HepG2 (cell line): Measurements from ENCODE around the gene ASXL1. TPM values are rescaled to one million over a fixed set of nuclear protein-coding genes. Genes with fewer than 3 reads are reported as not detected.

Experiments used
- CERS6 ChIP-seq: sonication (generic); formaldehyde crosslinking; IDR thresholded peaks from 2 replicates; pipeline ENCODE4 v1.5.0; 2020; ENCODE audit warnings: missing genetic modification reagents
- CSRNP1 ChIP-seq: sonication (generic); formaldehyde crosslinking; IDR thresholded peaks from 2 replicates; pipeline ENCODE4 v1.8.1; 2023; ENCODE audit warnings: mild to moderate bottlenecking, missing genetic modification reagents
- CTCF ChIP-seq: sonication (generic); formaldehyde crosslinking; IDR thresholded peaks from 2 replicates; pipeline ENCODE4 v1.5.0; 2020; ENCODE audit warnings: mild to moderate bottlenecking, missing genetic modification reagents, moderate library complexity
- FOXA3 ChIP-seq: IDR thresholded peaks from 2 replicates; pipeline ENCODE4 v1.6.1; 2016; ENCODE audit warnings: missing genetic modification reagents, missing compliant biosample characterization
- FOXK1 ChIP-seq: sonication (generic); formaldehyde crosslinking; IDR thresholded peaks from 2 replicates; pipeline ENCODE4 v1.4.0; 2020; ENCODE audit warnings: low read depth, missing genetic modification reagents, borderline replicate concordance
- FOXP1 ChIP-seq, 2 experiments: fragments of 450-650 bp in 1 of 2; IDR thresholded peaks; 2 replicates each; pipeline ENCODE4 v1.6.1; 2017 to 2018; ENCODE audit warnings: antibody characterized with exemption in 1 of 2
- HDAC2 ChIP-seq: sonication (generic); formaldehyde crosslinking; IDR thresholded peaks from 2 replicates; pipeline ENCODE4 v1.4.0; 2020; ENCODE audit warnings: missing genetic modification reagents
- HNF1B ChIP-seq: sonication (generic); formaldehyde crosslinking; IDR thresholded peaks from 2 replicates; pipeline ENCODE4 v1.5.1; 2020; ENCODE audit warnings: mild to moderate bottlenecking, moderate library complexity, missing genetic modification reagents
- PHF21A ChIP-seq: sonication (generic); formaldehyde crosslinking; IDR thresholded peaks from 2 replicates; pipeline ENCODE4 v1.5.0; 2020; ENCODE audit warnings: mild to moderate bottlenecking, missing genetic modification reagents
- POGK ChIP-seq: sonication (generic); formaldehyde crosslinking; conservative IDR thresholded peaks from 2 replicates; pipeline ENCODE4 v1.8.0; 2022; ENCODE audit warnings: mild to moderate bottlenecking, moderate library complexity, missing genetic modification reagents
- RARA ChIP-seq: IDR thresholded peaks from 2 replicates; pipeline ENCODE4 v1.6.1; 2016; ENCODE audit warnings: missing genetic modification reagents, missing compliant biosample characterization
- RBM39 ChIP-seq: fragments of 200-400 bp; formaldehyde crosslinking; IDR thresholded peaks from one replicate; pipeline ENCODE4 v1.6.1; 2018; ENCODE audit warnings: antibody characterized with exemption, mild to moderate bottlenecking, low read depth, low read length; ENCODE audit not compliant: poor library complexity, severe bottlenecking
- SMC3 ChIP-seq: IDR thresholded peaks from 2 replicates; pipeline ENCODE4 v1.6.1; 2011; ENCODE audit warnings: low read length, improper control_type of control experiment
- SOX13 ChIP-seq, 3 experiments: fragments of 450-650 bp in 1 of 3; sonication (generic) in 1 of 3; formaldehyde crosslinking in 1 of 3; IDR thresholded peaks in 2 of 3; conservative IDR thresholded peaks in 1 of 3; 2 replicates each; pipeline versions ENCODE4 v1.5.0 to v1.6.1; 2016 to 2020; ENCODE audit warnings: antibody characterized with exemption in 1 of 3, mild to moderate bottlenecking in 1 of 3, missing compliant biosample characterization in 1 of 3, missing genetic modification reagents in 1 of 3, moderate library complexity in 1 of 3
- TCF7 ChIP-seq: sonication (generic); IDR thresholded peaks from 2 replicates; pipeline ENCODE4 v1.6.1; 2016; ENCODE audit warnings: antibody characterized with exemption, low read depth
- ZBTB25 ChIP-seq: IDR thresholded peaks from 2 replicates; pipeline ENCODE4 v1.6.1; 2018; ENCODE audit warnings: missing genetic modification reagents
- ZNF468 ChIP-seq: sonication (generic); formaldehyde crosslinking; IDR thresholded peaks from 2 replicates; pipeline ENCODE4 v1.8.0; 2022; ENCODE audit warnings: mild to moderate bottlenecking, moderate library complexity, missing genetic modification reagents
- ZNF501 ChIP-seq: sonication (generic); formaldehyde crosslinking; IDR thresholded peaks from 2 replicates; pipeline ENCODE4 v1.5.1; 2020; ENCODE audit warnings: mild to moderate bottlenecking, moderate library complexity, missing genetic modification reagents
- polyA plus RNA-seq, 8 experiments: library from polyadenylated mRNA; depleted of rRNA in 3 of 8; stranded (reverse) in 7 of 8; unstranded in 1 of 8; fragments of >200 nt; fragmentation: Illumina TruSeq in 4 of 8; extraction: Trizol in 4 of 8; gene quantifications; 2 replicates each; pipeline versions ENCODE4 v1.2.1 to v1.2.3, GENCODE V29; 2011 to 2016; ENCODE audit warnings: low read depth in 4 of 8, missing spikeins in 1 of 8, mixed read lengths in 1 of 8; ENCODE audit not compliant: insufficient read depth in 1 of 8
- total RNA-seq, 5 experiments: library from RNA; depleted of rRNA; stranded (reverse); fragments of >200 nt; fragmentation: Illumina TruSeq; extraction: Trizol; gene quantifications; 2 replicates each; pipeline ENCODE4 v1.2.3, GENCODE V29; 2016; ENCODE audit warnings: low read depth in 1 of 5

ASXL1 gene
- total and polyA plus RNA-seq, 2 of the 13 experiments (the other 11 are each of a cell fraction or from before 2014, with no cell fraction given) = 62.1 to 74.8 TPM

- TF ChIP-seq TCF7 = peak; percentile 73
- TF ChIP-seq HDAC2 (CRISPR knock-in tag) = peak; percentile 90
- peak; percentile 87 for TF ChIP-seq PHF21A (CRISPR knock-in tag)
- TF ChIP-seq RARA (CRISPR knock-in tag) = peak; percentile 91
- no peak for TF ChIP-seq CERS6 (CRISPR knock-in tag)
- no peak for TF ChIP-seq ZNF468 (CRISPR knock-in tag)
- peak; percentile 90; the same call in 1 of the 2 replicates for TF ChIP-seq FOXK1 (CRISPR knock-in tag)
- TF ChIP-seq RBM39 = no peak
- TF ChIP-seq FOXA3 (CRISPR knock-in tag) = peak; percentile 99
- peak; percentile 56 for TF ChIP-seq FOXP1 (IDR thresholded peaks at IDR 0.05)
- peak; percentile 89 for TF ChIP-seq FOXP1 (CRISPR knock-in tag; IDR thresholded peaks at IDR 0.05)
- TF ChIP-seq POGK (CRISPR knock-in tag) = peak; percentile 45; the same call in 1 of the 2 replicates
- 0 out of 2 replicates have a peak, but pooled peaks have one; percentile 1 for TF ChIP-seq SMC3
- peak; percentile 92 for TF ChIP-seq HNF1B
- no peak for TF ChIP-seq CSRNP1 (CRISPR knock-in tag)
- TF ChIP-seq ZNF501 (CRISPR knock-in tag) = peak; percentile 46; the same call in 1 of the 2 replicates
- TF ChIP-seq ZBTB25 (CRISPR knock-in tag) = no peak
- peak; percentile 84 for TF ChIP-seq SOX13 (IDR thresholded peaks at IDR 0.05)
- TF ChIP-seq SOX13 (CRISPR knock-in tag; conservative IDR thresholded peaks at IDR 0.05 in 1 of 2, IDR thresholded peaks at IDR 0.05 in 1 of 2) = peak in 1 of 2 experiments; percentile 98; a peak in 2 of 4 replicates
- TF ChIP-seq CTCF (CRISPR knock-in tag) = no peak
Measured at GRCh38 chr20:32325706-32326503, 32.2 kb upstream of the ASXL1 start (continued).
